Keratinocyte (primary cell): Measurements from ENCODE around the gene DET1. TPM values are rescaled to one million over a fixed set of nuclear protein-coding genes. Genes with fewer than 3 reads are reported as not detected.

Experiments used
- DNase-seq: peaks from one replicate; pipeline ENCODE4 v3.0.0-alpha.2; 2011; ENCODE audit warnings: low read depth, missing footprints, low spot score
- FAIRE-seq: peaks from 2 replicates; lab custom pipeline; 2011; peaks lifted over from hg19 to GRCh38; lab: Jason Lieb, UNC
- H2AFZ ChIP-seq: 2 replicates; pipeline ENCODE4 v1.6.0; 2012; ENCODE audit warnings: low read length, control low read depth, inconsistent platforms; ENCODE audit not compliant: control insufficient read depth
- H3K27ac ChIP-seq: 2 replicates; pipeline ENCODE4 v1.5.1; 2011; ENCODE audit warnings: low read length; ENCODE audit not compliant: control insufficient read depth, insufficient read depth
- H3K27me3 ChIP-seq: 3 replicates; pipeline ENCODE4 v1.6.0; 2011; ENCODE audit warnings: low read length; ENCODE audit not compliant: control insufficient read depth, insufficient read depth; ENCODE audit errors: extremely low read depth
- H3K36me3 ChIP-seq, 2 experiments: 2 replicates in 1 of 2; 3 replicates in 1 of 2; pipeline ENCODE4 v1.5.1; 2011; ENCODE audit warnings: low read length in 2 of 2, mild to moderate bottlenecking in 1 of 2; ENCODE audit not compliant: control insufficient read depth in 2 of 2, insufficient read depth in 2 of 2; ENCODE audit errors: extremely low read depth in 1 of 2
- H3K4me1 ChIP-seq: 3 replicates; pipeline ENCODE4 v1.5.1; 2011; ENCODE audit warnings: low read length; ENCODE audit not compliant: control insufficient read depth, insufficient read depth; ENCODE audit errors: extremely low read depth
- H3K4me2 ChIP-seq: 3 replicates; pipeline ENCODE4 v1.6.0; 2011; ENCODE audit warnings: low read depth, low read length; ENCODE audit not compliant: control insufficient read depth, insufficient read depth; ENCODE audit errors: extremely low read depth
- H3K4me3 ChIP-seq, 3 experiments: fragments of 200-600 bp in 1 of 3; sonication (generic) in 1 of 3; 2 replicates in 2 of 3; 3 replicates in 1 of 3; pipeline ENCODE4 v1.5.1; 2011 to 2016; ENCODE audit warnings: low read length in 3 of 3, mild to moderate bottlenecking in 3 of 3, control low read depth in 2 of 3, inconsistent platforms in 1 of 3, low read depth in 1 of 3, mixed read lengths in 1 of 3, mixed run types in 1 of 3, moderate library complexity in 1 of 3; ENCODE audit not compliant: control insufficient read depth in 2 of 3, insufficient read depth in 2 of 3; ENCODE audit errors: extremely low read depth in 1 of 3
- H3K79me2 ChIP-seq: 2 replicates; pipeline ENCODE4 v1.6.0; 2012; ENCODE audit warnings: low read length; ENCODE audit not compliant: control insufficient read depth, insufficient read depth
- H3K9ac ChIP-seq: 3 replicates; pipeline ENCODE4 v1.6.0; 2011; ENCODE audit warnings: low read length; ENCODE audit not compliant: control insufficient read depth, insufficient read depth; ENCODE audit errors: extremely low read depth
- H3K9me1 ChIP-seq: 3 replicates; pipeline ENCODE4 v1.6.0; 2011; ENCODE audit warnings: low read length; ENCODE audit not compliant: control insufficient read depth, insufficient read depth; ENCODE audit errors: extremely low read depth
- H3K9me3 ChIP-seq: 2 replicates; pipeline ENCODE4 v1.5.1; 2012; ENCODE audit warnings: low read depth, low read length; ENCODE audit not compliant: control insufficient read depth
- H4K20me1 ChIP-seq: 3 replicates; pipeline ENCODE4 v1.6.0; 2011; ENCODE audit warnings: low read length; ENCODE audit not compliant: control insufficient read depth, insufficient read depth; ENCODE audit errors: extremely low read depth
- EZH2 ChIP-seq: IDR thresholded peaks from one replicate; pipeline ENCODE4 v1.6.1; 2012; ENCODE audit warnings: inconsistent platforms, mild to moderate bottlenecking, low read length, moderate library complexity
- dilution Hi-C: fragments of 300-500 bp; cut with MboI; formaldehyde crosslinking; loops from one replicate; pipeline ENCODE4 v1.7.0; 2020; ENCODE audit warnings: low sequenced_read_pairs; ENCODE audit not compliant: extremely low pct_ligation_motif_present
- polyA plus RNA-seq, 5 experiments: library from polyadenylated mRNA; depleted of rRNA in 3 of 5; stranded (reverse) in 3 of 5; stranded (forward) in 1 of 5; unstranded in 1 of 5; fragments of >200 nt; gene quantifications; 1 replicate in 1 of 5; 2 replicates in 3 of 5; 3 replicates in 1 of 5; pipeline versions ENCODE4 v1.2.1 to v1.2.3, GENCODE V29; 2011 to 2012; ENCODE audit warnings: missing spikeins in 2 of 5, low read depth in 1 of 5, low replicate concordance in 1 of 5
- TF ChIP-seq, protein P1 (sequence below), 3 experiments: IDR thresholded peaks in 1 of 3; conservative IDR thresholded peaks in 1 of 3; optimal IDR thresholded peaks in 1 of 3; 2 replicates in 2 of 3; 3 replicates in 1 of 3; pipeline versions ENCODE3 to v1.5.1; 2011; ENCODE audit warnings: low read length in 3 of 3, mild to moderate bottlenecking in 3 of 3, moderate library complexity in 2 of 3, control low read depth in 1 of 3, inconsistent platforms in 1 of 3; ENCODE audit not compliant: insufficient read depth in 2 of 3; ENCODE audit errors: extremely low read depth in 1 of 3

DET1 gene
- polyA plus RNA-seq, 1 donor (not counting 4 experiments of a cell fraction or from before 2014, with no cell fraction given), result 1.1 TPM

DNA sequence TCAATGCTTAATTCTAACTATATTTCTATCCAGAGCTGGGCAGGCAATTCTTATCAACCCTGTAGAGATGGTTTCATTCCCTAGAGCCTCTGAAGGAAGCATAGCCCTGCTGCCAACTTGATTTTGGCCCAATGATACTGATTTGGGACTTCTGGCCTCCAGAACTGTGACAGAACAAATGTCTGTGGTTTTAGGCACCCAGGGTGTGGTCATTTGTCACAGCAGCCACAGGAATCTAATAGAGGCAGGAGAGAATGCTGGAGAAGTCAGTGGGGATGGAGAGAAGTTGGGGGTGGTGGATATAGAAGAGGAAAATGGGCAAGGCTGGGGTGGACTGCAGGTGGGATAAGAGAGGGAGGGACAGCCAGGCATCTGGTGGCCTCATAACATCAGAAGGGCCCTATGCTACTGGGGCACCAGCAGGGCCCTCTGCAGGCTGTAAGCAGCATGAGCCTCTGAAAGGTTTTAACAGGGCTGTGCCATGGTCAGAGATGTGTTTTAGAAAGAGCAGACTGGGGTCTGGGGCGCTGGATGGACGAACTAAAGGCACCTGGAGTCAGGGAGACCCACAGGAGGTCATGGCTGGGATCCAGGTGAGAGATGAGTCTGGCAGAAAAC lies 59.2 kb downstream of the DET1 start:
- no peaks in the 10 kb centered on the region for H4K20me1 ChIP-seq
- FAIRE-seq, result no peak
- TF ChIP-seq, protein P1, sequence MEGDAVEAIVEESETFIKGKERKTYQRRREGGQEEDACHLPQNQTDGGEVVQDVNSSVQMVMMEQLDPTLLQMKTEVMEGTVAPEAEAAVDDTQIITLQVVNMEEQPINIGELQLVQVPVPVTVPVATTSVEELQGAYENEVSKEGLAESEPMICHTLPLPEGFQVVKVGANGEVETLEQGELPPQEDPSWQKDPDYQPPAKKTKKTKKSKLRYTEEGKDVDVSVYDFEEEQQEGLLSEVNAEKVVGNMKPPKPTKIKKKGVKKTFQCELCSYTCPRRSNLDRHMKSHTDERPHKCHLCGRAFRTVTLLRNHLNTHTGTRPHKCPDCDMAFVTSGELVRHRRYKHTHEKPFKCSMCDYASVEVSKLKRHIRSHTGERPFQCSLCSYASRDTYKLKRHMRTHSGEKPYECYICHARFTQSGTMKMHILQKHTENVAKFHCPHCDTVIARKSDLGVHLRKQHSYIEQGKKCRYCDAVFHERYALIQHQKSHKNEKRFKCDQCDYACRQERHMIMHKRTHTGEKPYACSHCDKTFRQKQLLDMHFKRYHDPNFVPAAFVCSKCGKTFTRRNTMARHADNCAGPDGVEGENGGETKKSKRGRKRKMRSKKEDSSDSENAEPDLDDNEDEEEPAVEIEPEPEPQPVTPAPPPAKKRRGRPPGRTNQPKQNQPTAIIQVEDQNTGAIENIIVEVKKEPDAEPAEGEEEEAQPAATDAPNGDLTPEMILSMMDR (optimal IDR thresholded peaks at IDR 0.05 in 1 of 3, IDR thresholded peaks at IDR 0.05 in 1 of 3, conservative IDR thresholded peaks at IDR 0.05 in 1 of 3; ENCODE audit: extremely low read depth in 1 of 3, insufficient read depth in 2 of 3, low read length in 3 of 3), result peak in 1 of 3 experiments; percentile 20
- TF ChIP-seq EZH2, result no peak
- DNase-seq, result no peak
- H3K79me2 ChIP-seq, result no peaks in the 10 kb centered on the region
- no peak overlapping the region for H3K4me2 ChIP-seq
- no peak overlapping the region for H2AFZ ChIP-seq
- no peak overlapping the region for H3K9ac ChIP-seq
- no peaks in the 10 kb centered on the region for H3K27me3 ChIP-seq
- no peak overlapping the region for H3K4me3 ChIP-seq
- no peaks in the 10 kb centered on the region for H3K9me1 ChIP-seq
- dilution Hi-C loops, result no loop called here
- H3K9me3 ChIP-seq, result no peaks in the 10 kb centered on the region
- H3K4me1 ChIP-seq, result no peaks in the 10 kb centered on the region
- no peaks in the 10 kb centered on the region for H3K36me3 ChIP-seq
- H3K27ac ChIP-seq, result no peak overlapping the region

DNA sequence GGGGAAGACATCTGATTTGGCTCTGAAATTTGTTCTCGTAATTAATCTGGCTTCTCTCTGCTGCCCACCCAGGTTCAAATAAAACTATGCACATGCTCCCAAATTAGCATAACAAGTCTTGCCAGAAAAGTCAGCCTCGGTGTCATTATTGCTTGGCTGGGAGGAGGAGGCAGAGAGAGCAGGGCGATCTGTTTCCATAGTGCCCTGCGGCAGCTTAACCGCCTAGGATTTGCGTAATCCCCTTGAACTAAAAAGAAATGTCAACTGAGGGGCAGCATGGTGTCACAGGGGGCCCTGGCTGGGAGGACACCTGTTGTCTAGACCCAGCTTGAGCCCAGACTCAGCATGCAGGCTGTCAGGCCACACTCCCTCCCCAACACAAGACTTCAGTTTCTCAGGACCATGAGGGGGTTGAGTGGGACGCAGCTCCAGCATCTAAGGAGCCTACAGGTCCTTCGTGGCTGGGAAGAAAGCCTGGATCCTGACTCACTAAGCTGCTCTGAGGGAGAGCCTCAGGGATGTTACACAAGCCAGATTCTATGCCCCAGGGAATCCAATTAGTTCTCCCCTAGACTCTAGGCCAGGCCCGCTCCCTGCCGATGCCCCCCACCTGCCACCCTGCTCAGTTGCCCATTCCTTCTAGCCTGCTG lies 61.7 kb downstream of the DET1 start:
- no peak for TF ChIP-seq EZH2
- TF ChIP-seq, protein P1 (optimal IDR thresholded peaks at IDR 0.05 in 1 of 3, IDR thresholded peaks at IDR 0.05 in 1 of 3, conservative IDR thresholded peaks at IDR 0.05 in 1 of 3; ENCODE audit: extremely low read depth in 1 of 3, insufficient read depth in 2 of 3, low read length in 3 of 3), result no peak
- no peak overlapping the region for H3K4me3 ChIP-seq
- H3K4me1 ChIP-seq, result no peaks in the 10 kb centered on the region
- H3K4me2 ChIP-seq, result no peak overlapping the region
- H3K9ac ChIP-seq, result no peak overlapping the region
- H3K36me3 ChIP-seq, result no peaks in the 10 kb centered on the region
- dilution Hi-C loops, result no loop called here
- no peaks in the 10 kb centered on the region for H3K79me2 ChIP-seq
- no peaks in the 10 kb centered on the region for H3K9me1 ChIP-seq
- H3K9me3 ChIP-seq, result no peaks in the 10 kb centered on the region
- FAIRE-seq (no peak), DNase-seq (no peak)
- H3K27ac ChIP-seq, result no peak overlapping the region
- H4K20me1 ChIP-seq, result no peaks in the 10 kb centered on the region
- H3K27me3 ChIP-seq, result no peaks in the 10 kb centered on the region
- H2AFZ ChIP-seq, result no peak overlapping the region
